HG02763 (cell line): Measurements from ENCODE around the gene IGF2BP1.
"Not testable (repeated sequence)": the region's sequence is repeated elsewhere in the genome, so short reads cannot be mapped to it uniquely, and the experiment has no call there.

Experiments
- ATAC-seq: cut with Tn5 transposase; IDR thresholded peaks from one replicate; pipeline ENCODE4 v1.9.1; 2021; ENCODE audit warnings: mild to moderate bottlenecking, moderate library complexity; ENCODE audit not compliant: unreplicated experiment

IGF2BP1 gene

DNA sequence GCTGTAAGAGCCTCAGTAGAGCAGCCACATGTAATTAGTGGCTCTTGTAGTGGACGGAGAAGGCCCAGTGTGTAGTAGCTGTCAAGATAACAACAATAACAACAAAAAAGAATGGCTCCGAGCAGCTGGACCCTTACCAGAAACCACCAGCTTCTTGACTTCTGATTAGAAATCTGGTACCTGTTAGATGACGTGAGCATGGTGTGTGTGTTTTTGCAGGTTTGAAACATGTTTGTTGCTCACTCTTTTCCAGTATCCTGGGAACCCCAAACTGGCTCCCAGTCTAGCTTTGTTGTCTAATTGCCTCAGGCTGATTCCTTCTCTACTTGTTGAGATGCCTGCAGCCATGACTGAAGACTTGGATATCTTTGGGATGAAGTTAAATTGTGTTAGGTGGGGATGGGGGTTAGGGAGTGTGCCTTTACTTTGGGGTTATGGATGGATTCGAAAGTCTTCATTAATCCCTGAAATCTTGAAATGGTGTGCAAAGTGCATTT lies 21.0 kb downstream of the IGF2BP1 start:
- ATAC-seq, result no peak

DNA sequence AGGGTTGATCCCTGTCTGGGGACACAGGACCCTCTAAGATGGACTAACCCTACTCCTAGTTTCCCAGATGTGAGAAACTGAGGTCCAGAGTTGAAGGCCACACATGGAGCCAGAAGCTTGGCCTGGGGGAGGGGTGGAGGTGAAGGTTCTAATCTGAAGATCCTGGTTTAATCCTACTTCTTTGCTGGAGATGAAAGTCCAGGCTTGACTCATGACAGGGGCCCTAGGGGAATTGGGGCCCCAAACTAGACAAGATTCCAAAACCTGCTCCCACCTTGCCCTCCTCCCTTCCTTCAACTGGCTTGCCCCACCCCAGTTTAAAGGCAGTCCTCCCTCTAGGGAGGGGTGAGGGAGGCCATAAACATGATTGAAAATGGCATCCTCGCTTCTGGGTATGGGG lies 21.6 kb downstream of the IGF2BP1 start:
- no peak for ATAC-seq

DNA sequence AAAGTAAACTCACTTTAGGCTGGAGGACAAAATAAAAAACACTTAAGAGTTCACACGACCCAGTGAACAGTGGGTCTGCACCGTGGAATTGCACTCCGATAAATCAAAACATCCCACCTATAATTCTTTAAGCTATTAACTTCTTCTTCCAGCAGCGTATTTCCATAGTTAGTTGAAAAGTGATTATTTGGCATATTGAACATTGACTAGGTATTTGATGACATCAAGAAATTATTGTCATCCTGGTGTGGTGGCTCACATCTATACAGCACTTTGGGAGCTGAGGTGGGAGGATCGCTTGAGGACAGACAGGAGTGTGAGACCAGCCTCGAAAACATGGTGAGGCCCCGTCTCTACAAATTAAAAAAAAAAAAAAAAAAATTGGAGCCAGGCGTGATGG lies 23.4 kb downstream of the IGF2BP1 start:
- ATAC-seq, result no peak

DNA sequence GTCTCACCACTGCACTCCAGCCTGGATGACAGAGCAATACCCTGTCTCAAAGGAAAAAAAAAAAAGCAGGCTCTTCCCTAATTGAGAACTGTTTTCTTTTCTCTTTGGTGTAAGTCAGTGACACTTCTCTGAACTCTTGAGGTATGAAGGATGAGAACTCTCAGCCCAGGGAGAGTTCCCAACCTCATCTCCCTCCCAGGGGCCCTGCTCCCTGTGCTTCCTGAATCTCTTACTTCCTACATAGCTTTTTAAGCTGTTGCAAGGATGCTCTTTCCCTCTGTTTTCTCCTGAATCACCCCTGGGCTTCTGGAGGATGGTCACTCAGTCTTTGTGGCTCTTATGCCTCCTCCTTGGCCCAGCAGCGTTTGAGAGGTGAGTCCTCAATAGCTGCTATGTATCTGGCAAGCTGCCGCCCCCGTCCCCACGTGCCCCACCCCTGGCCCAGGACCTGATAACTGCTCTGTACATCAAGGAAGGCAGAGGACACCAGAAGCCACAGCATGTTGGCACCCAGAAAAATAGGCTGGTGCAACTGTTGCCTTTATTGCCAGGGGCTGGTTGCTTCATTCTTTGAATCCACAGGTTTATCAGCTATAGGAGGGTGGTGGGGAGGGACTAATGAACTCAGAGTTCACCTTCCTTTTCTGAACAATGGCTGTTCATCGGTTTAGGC lies 24.0 kb downstream of the IGF2BP1 start:
- ATAC-seq, result no peak

DNA sequence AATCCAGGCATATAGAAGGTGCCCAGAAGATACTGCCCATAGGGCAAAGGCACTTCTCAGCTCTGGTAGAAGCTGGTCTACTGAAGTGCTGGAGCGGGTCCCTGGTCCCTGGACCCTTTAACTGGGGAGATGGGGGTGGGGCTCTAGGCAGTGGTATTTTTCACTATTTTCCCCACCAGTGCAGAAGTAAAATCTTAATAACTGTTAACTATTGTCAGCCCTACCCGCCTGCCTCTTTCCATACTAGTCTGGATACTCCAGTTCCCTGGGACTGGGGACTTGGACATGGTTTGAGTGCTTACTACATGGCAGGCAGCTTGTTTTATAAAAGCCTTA lies 24.6 kb downstream of the IGF2BP1 start:
- ATAC-seq, result no peak

DNA sequence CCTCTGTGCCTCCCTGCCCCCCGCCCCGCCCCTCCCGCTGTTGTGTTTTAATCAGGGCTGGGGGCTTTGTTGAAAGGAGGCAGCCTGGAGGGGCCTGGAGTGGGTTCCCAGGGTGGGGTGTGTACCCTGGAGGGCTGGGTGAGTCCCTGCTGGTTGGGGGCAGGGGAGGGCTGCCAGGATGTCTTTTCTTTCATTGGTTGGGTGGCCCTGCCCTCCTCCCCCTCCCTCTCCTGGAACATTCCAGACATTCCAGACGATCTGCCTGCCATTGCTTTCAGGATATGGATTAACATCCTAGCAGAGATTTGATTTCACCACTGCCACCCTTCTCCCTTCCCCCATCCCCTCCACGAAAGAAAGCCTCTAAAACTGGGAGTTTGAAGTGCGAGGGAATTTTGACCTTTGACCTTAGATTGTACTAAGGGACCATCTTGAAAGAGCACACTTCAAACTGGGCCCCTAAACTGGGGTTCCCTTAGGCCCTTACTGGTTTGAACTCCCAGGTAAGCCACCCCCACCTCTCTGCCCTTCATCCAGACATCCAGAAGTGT lies 25.3 kb downstream of the IGF2BP1 start:
- no peak for ATAC-seq

DNA sequence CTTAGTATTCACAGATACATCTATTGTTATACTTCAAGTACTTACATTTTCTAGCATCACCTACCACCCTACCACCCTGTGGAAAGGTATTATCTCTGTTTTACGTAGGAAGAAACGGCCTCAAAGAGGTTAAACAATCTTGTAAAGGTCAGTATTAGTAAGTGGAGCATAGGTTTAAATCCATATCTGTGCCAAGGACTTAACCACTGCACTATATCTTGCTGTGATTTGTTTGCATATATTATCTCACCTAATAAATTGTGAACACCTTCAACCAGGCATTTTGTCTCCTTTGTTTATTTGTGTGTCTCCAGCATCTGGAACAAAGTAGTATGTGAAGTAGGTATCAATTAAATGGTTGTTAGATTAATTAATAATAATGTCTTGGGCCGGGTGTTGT lies 27.3 kb downstream of the IGF2BP1 start:
- no peak for ATAC-seq

DNA sequence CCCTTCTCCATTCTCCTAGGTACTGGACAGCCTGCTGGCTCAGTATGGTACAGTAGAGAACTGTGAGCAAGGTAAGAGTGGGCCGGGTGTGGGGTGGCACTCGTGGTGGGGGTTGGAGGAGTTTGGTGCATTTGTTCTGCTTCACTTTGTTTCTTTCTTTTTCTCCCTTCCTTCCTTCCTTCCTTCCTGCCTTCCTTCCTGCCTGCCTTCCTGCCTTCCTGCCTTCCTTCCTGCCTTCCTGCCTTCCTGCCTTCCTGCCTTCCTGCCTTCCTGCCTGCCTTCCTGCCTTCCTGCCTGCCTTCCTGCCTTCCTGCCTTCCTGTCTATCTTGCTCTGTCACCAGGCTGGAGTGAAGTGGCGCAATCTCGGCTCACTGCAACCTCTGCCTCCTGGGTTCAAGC lies 29.3 kb downstream of the IGF2BP1 start:
- ATAC-seq, result not testable (repeated sequence)

DNA sequence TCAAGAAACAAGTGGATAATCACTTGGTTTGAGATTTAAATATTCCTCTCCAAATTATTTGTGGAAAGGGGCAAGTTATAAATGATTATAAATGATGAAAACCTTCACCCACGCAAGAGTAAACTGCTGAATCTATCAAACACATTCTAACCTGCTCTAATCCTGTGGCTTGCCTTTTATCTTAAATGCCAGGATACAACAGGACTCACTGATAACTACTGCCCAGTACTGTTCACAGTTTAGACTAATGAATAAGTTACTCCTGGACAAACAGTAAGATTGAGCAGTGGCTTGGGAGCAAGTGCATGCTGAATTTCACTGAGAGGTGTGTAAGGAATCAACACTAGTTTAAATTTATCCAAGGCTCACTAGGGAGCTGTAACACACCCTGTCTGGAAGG lies 31.1 kb downstream of the IGF2BP1 start:
- ATAC-seq, result no peak

DNA sequence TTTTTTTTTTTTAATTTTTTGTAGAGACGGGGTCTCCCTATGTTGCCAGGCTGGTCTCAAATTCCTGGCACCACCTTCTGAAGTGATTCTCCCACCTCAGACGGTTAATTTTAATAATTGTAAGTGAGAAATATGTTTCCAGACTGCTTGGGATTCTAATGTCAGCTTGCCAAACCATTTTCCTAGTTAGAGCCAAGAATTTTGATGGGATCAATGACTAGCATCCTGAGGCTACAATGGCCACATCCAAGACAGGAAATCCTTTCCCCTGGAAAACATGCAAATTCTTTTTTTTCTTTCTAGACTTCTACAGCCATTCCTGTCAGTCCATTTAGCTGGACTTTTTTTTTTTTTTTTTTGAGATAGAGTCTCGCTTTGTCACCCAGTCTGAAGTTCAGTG lies 32.6 kb downstream of the IGF2BP1 start:
- ATAC-seq, result no peak

DNA sequence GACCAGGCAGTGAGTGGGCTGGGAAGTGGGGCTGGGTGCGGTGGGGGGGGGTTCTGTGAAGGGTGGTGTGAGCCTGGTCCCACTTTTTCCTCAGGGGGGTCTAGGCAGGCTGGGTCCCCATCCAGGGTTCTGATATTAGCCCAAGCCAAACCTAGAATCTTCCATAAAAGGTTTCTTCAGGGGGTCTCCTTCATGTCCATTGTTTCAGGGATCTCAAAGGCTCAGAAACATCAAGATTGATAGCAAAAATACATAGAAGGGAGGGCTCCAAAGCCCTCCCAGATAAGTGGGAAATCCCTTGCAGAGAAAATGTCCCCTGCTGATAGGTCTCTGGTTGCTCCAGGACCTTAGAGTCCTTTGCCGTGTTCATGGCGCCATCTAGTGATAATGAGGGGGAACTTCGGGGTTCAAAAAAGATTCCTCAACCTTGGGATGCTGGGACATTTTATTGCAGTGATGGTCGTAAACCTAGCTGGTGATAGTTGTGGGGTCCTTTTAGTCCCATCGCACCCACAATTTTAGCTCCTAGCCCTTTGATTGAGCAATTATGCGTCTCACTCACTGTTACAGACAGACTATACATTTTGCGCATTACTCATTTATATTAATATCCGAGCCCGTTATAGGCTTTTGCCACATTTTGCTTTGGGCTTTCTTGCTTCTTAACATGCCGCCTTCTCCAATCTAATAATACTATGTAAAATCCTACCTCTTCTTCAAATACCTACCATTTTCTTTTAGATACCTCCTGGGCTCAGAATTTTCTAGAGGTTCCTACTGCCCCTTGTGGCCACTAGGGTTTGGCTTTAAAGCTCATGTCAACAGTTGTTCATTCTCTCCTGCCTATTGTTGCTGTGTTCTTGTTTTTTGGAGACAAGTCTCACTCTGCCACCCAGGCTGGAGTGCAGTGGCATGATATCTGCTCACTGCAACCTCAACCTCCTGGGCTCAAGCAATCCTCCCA lies 35.1 kb downstream of the IGF2BP1 start:
- ATAC-seq, result no peak

DNA sequence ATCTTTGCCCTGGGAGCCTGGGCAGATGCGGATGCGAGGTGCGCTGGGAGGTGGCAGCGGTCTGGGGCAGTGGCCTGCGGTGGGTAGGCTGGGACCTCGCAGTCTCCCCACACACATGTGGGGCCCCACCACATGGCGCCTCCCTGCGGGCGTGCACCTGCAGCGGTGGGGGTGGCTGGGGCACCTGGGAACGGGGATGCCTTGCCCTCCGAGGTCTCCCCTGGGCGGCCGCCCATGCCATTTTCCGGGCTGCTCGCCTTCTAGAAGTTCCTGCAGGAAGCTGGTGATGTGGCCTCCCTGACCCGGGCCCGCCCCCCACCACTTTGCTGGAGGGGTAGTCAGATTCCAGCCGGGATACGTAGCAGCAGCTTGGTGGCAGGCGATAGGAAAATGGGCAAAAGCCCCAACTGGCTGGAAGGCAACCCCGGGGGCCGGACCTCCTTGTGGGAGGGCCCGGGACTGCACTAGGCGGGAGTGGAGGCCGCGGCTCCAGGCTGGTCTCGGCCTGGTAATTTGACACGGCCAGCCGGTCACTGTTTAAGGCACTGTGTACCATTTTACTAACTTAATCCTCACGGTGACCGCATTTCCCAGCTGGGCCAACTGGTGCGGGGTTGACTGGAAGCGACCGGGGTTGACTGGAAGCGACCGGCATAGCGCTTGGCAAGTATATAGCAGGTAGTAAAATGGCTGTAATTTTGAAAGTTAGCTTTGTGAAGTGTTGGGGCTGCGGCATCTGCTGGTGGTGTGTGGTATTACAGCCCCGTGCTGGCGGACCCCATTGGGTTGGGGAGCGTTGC lies 38.5 kb downstream of the IGF2BP1 start:
- no peak for ATAC-seq

DNA sequence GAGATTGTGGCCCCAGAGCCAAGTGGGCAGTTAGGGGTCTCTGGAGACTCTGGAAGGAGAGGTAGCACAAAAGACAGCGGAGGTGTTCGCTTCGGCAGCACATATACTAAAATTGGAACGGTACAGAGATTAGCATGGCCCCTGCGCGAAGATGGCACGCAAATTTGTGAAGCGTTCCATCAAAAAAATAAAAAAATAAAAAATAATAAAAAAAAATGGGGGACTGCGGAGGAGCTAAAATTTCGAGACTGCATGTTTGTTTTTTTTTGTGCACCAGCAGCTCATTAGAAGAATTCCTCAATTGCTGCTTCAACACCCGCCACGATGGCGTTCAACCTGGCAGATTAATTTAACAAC lies 39.1 kb downstream of the IGF2BP1 start:
- no peak for ATAC-seq

DNA sequence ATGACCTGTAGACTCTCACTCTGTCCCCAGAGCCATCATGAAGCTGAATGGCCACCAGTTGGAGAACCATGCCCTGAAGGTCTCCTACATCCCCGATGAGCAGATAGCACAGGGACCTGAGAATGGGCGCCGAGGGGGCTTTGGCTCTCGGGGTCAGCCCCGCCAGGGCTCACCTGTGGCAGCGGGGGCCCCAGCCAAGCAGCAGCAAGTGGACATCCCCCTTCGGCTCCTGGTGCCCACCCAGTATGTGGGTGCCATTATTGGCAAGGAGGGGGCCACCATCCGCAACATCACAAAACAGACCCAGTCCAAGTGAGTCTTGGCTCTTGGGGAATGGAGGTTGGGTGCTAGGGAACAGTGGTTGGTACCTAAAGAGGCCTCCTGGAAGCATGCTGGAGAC lies 41.0 kb downstream of the IGF2BP1 start:
- no peak for ATAC-seq

DNA sequence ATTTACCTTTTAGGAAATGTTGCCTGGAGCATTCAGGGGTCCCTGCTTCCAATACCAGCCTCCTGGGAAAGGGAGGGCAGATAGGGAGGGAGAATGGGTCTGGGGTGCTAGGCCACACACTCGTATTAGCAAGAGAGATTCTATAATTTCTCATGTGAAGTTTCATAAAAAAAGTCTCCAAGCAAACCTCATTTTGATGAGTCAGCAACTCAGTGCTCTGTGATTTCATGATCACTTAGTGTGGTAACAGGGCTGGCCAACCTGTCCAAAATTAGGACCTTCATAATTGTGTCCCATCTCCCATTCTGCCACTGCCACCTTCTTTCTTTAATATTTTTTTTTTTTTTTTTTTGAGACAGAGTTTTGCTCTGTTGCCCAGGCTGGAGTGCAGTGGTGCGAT lies 41.4 kb downstream of the IGF2BP1 start:
- ATAC-seq, result no peak

DNA sequence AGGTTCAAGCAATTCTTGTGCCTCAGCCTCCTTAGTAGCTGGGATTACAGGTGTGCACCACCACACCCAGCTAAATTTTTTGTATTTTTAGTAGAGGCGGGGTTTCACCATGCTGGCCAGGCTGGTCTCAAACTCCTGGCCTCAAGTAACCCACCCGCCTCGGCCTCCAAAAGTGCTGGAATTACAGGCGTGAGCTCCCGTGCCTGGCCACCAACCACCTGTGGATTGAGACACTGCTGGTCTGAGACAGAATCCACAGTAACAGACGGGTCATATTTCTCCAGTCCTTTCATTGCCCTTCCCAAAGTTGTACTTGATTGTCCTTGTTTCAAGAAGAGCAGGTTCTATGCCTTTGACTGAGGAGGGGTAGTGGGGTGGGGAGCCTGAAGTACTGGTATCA lies 42.3 kb downstream of the IGF2BP1 start:
- not testable (repeated sequence) for ATAC-seq

DNA sequence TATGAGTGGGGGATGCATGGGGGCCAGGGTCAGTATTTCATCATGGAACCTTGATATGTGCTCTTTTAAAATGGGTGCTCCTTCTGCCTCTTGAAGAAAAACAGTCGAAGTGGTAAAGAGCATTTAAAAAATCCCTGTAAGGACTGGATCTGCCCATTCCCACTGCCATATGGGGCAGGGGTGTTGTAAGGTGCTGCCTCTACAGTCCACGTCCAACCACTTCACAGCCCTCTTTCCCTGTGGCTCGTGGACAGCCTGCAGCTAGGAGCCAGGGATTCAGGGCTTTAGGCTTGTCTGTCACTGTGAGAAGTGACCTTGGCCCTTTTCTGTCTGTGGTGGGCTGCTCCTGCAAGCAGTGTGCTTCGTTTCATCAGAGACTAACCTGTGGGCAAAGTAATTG lies 44.3 kb downstream of the IGF2BP1 start:
- no peak for ATAC-seq

DNA sequence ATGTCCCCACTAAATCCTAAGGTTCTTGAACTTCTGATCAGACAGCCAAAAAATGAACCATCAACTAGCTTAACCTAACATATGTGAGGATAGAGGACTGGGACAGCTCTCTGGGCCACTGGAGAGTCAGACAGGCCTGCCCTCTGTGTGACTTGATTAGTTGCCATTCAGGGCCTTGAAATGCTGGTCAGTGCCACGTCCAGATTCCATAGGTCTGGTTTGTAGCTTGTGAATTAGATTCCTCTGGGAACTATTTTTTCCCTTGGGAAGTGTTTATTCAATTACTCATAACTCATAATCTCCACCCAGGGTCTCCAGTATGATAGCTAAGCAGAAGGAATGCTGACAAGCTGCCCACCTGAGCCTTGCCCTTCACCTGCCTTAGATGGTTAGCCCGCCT lies 48.2 kb downstream of the IGF2BP1 start:
- ATAC-seq, result no peak

DNA sequence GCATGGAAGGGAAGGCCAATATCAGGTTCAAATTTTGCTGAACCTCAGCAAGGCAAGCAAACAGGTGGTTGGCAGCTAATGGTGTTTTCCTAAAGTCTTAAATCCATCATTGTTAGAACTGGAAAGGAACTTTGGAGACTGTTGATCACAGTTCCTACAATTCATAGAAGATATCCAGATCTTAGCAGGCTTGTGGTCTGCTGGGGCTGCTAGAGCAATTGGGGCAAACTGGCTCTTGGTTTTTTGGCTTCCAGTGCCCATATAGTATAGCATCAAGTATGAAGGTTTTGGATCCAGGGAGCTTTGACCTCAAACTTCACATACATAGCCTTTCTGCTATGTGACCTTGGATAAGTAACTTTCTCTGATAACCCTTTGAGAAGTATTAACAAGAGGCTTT lies 49.7 kb downstream of the IGF2BP1 start:
- ATAC-seq, result no peak

DNA sequence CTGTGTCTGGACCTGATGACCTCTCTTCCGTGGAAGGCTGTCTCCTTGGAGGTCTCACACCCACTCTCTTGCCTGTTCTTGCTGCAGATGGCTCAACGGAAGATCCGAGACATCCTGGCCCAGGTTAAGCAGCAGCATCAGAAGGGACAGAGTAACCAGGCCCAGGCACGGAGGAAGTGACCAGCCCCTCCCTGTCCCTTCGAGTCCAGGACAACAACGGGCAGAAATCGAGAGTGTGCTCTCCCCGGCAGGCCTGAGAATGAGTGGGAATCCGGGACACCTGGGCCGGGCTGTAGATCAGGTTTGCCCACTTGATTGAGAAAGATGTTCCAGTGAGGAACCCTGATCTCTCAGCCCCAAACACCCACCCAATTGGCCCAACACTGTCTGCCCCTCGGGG lies 52.1 kb downstream of the IGF2BP1 start:
- no peak for ATAC-seq

DNA sequence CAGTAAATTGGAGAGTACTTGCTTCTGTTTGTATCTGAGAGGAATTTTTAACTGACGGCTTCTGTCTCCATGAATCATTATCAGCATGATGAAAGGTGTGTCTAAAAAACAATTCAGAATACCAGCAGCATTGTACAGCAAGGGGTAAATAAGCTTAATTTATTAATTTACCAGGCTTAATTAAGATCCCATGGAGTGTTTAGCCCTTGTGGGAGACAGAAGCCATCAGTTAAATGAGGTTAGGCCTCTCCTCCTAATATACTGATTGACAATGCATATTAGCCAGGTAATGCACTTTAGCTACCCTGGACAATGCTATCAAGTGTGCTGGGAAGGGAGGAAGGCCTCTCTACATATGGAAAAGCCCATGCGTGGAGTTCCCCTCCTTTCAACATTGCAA lies 53.4 kb downstream of the IGF2BP1 start:
- ATAC-seq, result no peak
